ENCODE measurements around the gene ANKS1B.

Gene ANKS1B

GRCh38 chr12:98830657-98831056, 1154.1 kb downstream of the ANKS1B start:
- no peak for DNase-seq

GRCh38 chr12:98828802-98829600, 1155.7 kb downstream of the ANKS1B start:
- DNase-seq, result no peak

GRCh38 chr12:98823012-98823411, 1161.7 kb downstream of the ANKS1B start:
- no peak for DNase-seq

GRCh38 chr12:98821866-98822265, 1162.9 kb downstream of the ANKS1B start:
- no peak for DNase-seq

- DNase-seq, result no peak
Measured at GRCh38 chr12:98821232-98821631, 1163.5 kb downstream of the ANKS1B start.

GRCh38 chr12:98819821-98820404, 1164.8 kb downstream of the ANKS1B start:
- DNase-seq, result no peak

- DNase-seq, result no peak
Measured at GRCh38 chr12:98819071-98819470, 1165.7 kb downstream of the ANKS1B start.

GRCh38 chr12:98818239-98818638, 1166.5 kb downstream of the ANKS1B start:
- DNase-seq, result no peak

GRCh38 chr12:98817742-98818141, 1167.0 kb downstream of the ANKS1B start:
- no peak for DNase-seq

- DNase-seq, result no peak
Measured at GRCh38 chr12:98816720-98817119, 1168.0 kb downstream of the ANKS1B start.

GRCh38 chr12:98814254-98814653, 1170.5 kb downstream of the ANKS1B start:
- DNase-seq, result no peak

- no peak for DNase-seq
Measured at GRCh38 chr12:98812225-98812624, 1172.5 kb downstream of the ANKS1B start.

- DNase-seq, result no peak
Measured at GRCh38 chr12:98808243-98808875, 1176.4 kb downstream of the ANKS1B start.

GRCh38 chr12:98807187-98807586, 1177.5 kb downstream of the ANKS1B start:
- no peak for DNase-seq

- DNase-seq, result no peak
Measured at GRCh38 chr12:98803468-98804209, 1181.1 kb downstream of the ANKS1B start.

GRCh38 chr12:98799822-98800221, 1184.9 kb downstream of the ANKS1B start:
- no peak for DNase-seq

- DNase-seq, result no peak
Measured at GRCh38 chr12:98799146-98799810, 1185.5 kb downstream of the ANKS1B start.

GRCh38 chr12:98797200-98797599, 1187.5 kb downstream of the ANKS1B start:
- DNase-seq, result no peak

- no peak for DNase-seq
Measured at GRCh38 chr12:98796745-98797144, 1188.0 kb downstream of the ANKS1B start.

GRCh38 chr12:98793121-98793520, 1191.6 kb downstream of the ANKS1B start:
- DNase-seq, result no peak

- no peak for DNase-seq
Measured at GRCh38 chr12:98791406-98791805, 1193.3 kb downstream of the ANKS1B start.

GRCh38 chr12:98788396-98788795, 1196.3 kb downstream of the ANKS1B start:
- no peak for DNase-seq

GRCh38 chr12:98786653-98787052, 1198.1 kb downstream of the ANKS1B start:
- DNase-seq, result no peak
